H1 (cell line): Measurements from ENCODE around the gene ZNF25.

Source experiments
- ASH2L ChIP-seq: fragments of 200-600, 300-600 bp; sonication (generic); IDR thresholded peaks from one replicate; pipeline ENCODE4 v1.7.1; 2017; ENCODE audit warnings: low read length
- CTCF ChIP-seq, 3 experiments: IDR thresholded peaks; 1 replicate in 2 of 3; 2 replicates in 1 of 3; pipeline versions ENCODE4 v1.5.1 to v1.6.1; 2011; ENCODE audit warnings: low read length in 3 of 3, mild to moderate bottlenecking in 3 of 3, inconsistent platforms in 2 of 3, low read depth in 1 of 3, moderate library complexity in 1 of 3; ENCODE audit not compliant: insufficient read depth in 1 of 3; ENCODE audit errors: control extremely low read depth in 1 of 3
- EGR1 ChIP-seq: IDR thresholded peaks from 2 replicates; pipeline ENCODE4 v1.6.1; 2011; ENCODE audit warnings: low read depth, low read length, borderline replicate concordance
- EZH2 ChIP-seq: fragments of 200-600 bp; sonication (generic); IDR thresholded peaks from 2 replicates; pipeline ENCODE4 v1.7.1; 2012; ENCODE audit warnings: low read depth, mild to moderate bottlenecking, moderate library complexity, low read length, inconsistent platforms; ENCODE audit not compliant: severe bottlenecking
- JUND ChIP-seq: IDR thresholded peaks from 2 replicates; pipeline ENCODE4 v1.6.1; 2011; ENCODE audit warnings: mild to moderate bottlenecking, improper control_type of control experiment, low read length
- PHF8 ChIP-seq: fragments of 200-600 bp; sonication (generic); conservative IDR thresholded peaks from 2 replicates; pipeline ENCODE4 v1.7.1; 2012; ENCODE audit warnings: low read depth, mild to moderate bottlenecking, inconsistent platforms, low read length, moderate library complexity
- TAF7 ChIP-seq: optimal IDR thresholded peaks from 2 replicates; pipeline ENCODE3; 2011; ENCODE audit warnings: low read depth, mild to moderate bottlenecking, inconsistent platforms, low read length, moderate library complexity, borderline replicate concordance
- TBP ChIP-seq: IDR thresholded peaks from 2 replicates; pipeline ENCODE4 v1.6.1; 2011; ENCODE audit warnings: low read depth, low read length, improper control_type of control experiment

GRCh38 chr10:38016354-38016753, 39.9 kb upstream of the ZNF25 start:
- TF ChIP-seq TAF7 (no peak), TBP (no peak), CTCF (IDR thresholded peaks at IDR 0.05; ENCODE audit: control extremely low read depth in 1 of 3, insufficient read depth in 1 of 3, low read depth in 1 of 3, low read length in 3 of 3) (no peak), EZH2 (no peak), ASH2L (no peak), EGR1 (no peak), PHF8 (no peak), JUND (no peak)
